GM12875 (cell line): Measurements from ENCODE around the gene MBL2.
A peak's percentile ranks its signal among the peaks of the same experiment; 100 is the strongest.

Source experiments
- H3K4me3 ChIP-seq: one replicate; pipeline ENCODE4 v1.5.1; 2011; ENCODE audit warnings: low read depth, low read length, control low read depth
- TF ChIP-seq, protein P1 (sequence below): IDR thresholded peaks from 2 replicates; pipeline ENCODE4 v1.5.1; 2011; ENCODE audit warnings: low read depth, mild to moderate bottlenecking, control low read depth, inconsistent platforms, low read length, moderate library complexity, borderline replicate concordance; ENCODE audit not compliant: insufficient read depth

Gene MBL2

DNA sequence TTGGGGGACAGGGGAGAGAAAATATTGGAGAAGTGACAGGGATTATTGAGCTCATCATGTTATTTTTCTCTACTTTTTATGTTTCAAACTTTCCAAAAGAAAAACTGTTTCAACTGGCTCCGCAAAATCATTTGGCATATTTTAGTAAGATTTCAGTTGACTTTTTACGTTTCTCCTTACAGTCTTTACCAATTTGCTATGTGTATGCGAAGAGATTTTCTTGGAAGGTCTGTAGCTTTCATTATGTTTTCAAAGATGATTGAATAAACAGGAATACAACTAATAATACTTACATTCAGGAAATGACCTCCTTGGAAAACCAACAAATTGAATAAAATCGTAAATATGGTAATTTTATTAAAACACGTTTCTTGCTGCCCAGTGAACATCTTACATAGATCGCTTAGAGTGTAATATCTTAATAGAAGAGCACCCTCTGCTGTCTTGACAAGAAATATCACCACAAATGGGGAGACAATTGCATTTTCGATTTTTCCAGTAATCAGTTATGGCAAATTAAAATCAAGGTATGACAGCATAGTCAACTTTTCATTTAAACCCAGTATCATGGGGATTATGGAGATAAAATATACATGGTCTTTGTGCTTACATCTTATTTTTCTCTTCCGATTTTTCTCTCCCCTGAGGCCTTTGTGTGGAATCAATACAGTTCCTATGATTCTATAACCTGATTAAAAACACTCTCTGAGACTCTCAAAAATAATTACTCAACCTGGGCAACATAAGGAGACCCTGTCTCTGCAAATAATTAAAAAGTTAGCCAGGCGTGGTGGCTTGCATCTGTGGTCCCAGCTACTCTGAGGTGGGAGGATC is 43.1 kb downstream of the MBL2 start:
- H3K4me3 ChIP-seq = no peak overlapping the region
- TF ChIP-seq, protein P1, sequence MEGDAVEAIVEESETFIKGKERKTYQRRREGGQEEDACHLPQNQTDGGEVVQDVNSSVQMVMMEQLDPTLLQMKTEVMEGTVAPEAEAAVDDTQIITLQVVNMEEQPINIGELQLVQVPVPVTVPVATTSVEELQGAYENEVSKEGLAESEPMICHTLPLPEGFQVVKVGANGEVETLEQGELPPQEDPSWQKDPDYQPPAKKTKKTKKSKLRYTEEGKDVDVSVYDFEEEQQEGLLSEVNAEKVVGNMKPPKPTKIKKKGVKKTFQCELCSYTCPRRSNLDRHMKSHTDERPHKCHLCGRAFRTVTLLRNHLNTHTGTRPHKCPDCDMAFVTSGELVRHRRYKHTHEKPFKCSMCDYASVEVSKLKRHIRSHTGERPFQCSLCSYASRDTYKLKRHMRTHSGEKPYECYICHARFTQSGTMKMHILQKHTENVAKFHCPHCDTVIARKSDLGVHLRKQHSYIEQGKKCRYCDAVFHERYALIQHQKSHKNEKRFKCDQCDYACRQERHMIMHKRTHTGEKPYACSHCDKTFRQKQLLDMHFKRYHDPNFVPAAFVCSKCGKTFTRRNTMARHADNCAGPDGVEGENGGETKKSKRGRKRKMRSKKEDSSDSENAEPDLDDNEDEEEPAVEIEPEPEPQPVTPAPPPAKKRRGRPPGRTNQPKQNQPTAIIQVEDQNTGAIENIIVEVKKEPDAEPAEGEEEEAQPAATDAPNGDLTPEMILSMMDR = peak; percentile 16; the same call in 1 of the 2 replicates

DNA sequence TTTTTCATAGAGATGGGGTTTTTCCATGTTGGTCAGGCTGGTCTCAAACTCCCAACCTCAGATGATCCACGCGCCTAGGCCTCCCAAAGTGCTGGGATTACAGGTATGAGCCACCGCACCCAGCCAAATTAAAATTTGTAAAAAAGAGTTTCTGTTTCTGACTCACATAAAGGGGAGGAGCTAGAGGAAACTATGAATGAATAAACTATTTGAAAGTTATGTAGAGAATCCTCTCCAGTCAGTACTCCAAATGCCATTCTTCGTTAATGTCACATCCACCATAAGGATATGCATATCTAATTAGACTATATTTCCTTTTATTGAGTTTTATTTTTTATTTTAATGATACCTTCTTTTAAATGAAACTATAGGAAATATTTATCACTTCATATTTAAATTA is 52.6 kb downstream of the MBL2 start:
- H3K4me3 ChIP-seq = no peak overlapping the region
- TF ChIP-seq, protein P1 = no peak
